GM12878 (cell line): Measurements from ENCODE around the gene EHD1. TPM values are rescaled to one million over a fixed set of nuclear protein-coding genes. Genes with fewer than 3 reads are reported as not detected.

Experiments used
- BRCA1 ChIP-seq: IDR thresholded peaks from 2 replicates; pipeline ENCODE4 v1.6.1; 2011; ENCODE audit warnings: low read depth, low read length, improper control_type of control experiment
- CHD1 ChIP-seq: IDR thresholded peaks from 2 replicates; pipeline ENCODE4 v1.6.1; 2012; ENCODE audit warnings: low read depth, low read length, improper control_type of control experiment
- EP300 ChIP-seq, 2 experiments: fragments of 150-350 bp in 1 of 2; IDR thresholded peaks; 2 replicates each; pipeline ENCODE4 v1.6.1; 2011 to 2012; ENCODE audit warnings: low read depth in 2 of 2, low read length in 2 of 2, borderline replicate concordance in 1 of 2, improper control_type of control experiment in 1 of 2, inconsistent platforms in 1 of 2; ENCODE audit not compliant: control insufficient read depth in 1 of 2
- EZH2 ChIP-seq: IDR thresholded peaks from 2 replicates; pipeline ENCODE4 v1.6.1; 2012; ENCODE audit warnings: low read depth, mild to moderate bottlenecking, control low read depth, inconsistent platforms, low read length, borderline replicate concordance; ENCODE audit not compliant: control insufficient read depth
- GATAD2B ChIP-seq: fragments of 450-650 bp; conservative IDR thresholded peaks from 2 replicates; pipeline ENCODE4 v1.6.1; 2017; ENCODE audit warnings: low read depth, mild to moderate bottlenecking, moderate library complexity
- KDM1A ChIP-seq: fragments of 200-600 bp; sonication (generic); IDR thresholded peaks from 2 replicates; pipeline ENCODE4 v1.6.1; 2016; ENCODE audit warnings: borderline replicate concordance
- MTA2 ChIP-seq: fragments of 450-650 bp; IDR thresholded peaks from 2 replicates; pipeline ENCODE4 v1.6.1; 2016; ENCODE audit warnings: low read depth, mild to moderate bottlenecking, moderate library complexity
- MXI1 ChIP-seq: fragments of 150-350 bp; IDR thresholded peaks from 2 replicates; pipeline ENCODE4 v1.6.1; 2011; ENCODE audit warnings: low read depth, mild to moderate bottlenecking, inconsistent platforms, low read length, improper control_type of control experiment
- NFYA ChIP-seq: IDR thresholded peaks from 2 replicates; pipeline ENCODE4 v1.6.1; 2011; ENCODE audit warnings: low read depth, mild to moderate bottlenecking, low read length, improper control_type of control experiment, borderline replicate concordance
- PAX8 ChIP-seq: fragments of 450-650 bp; IDR thresholded peaks from 2 replicates; pipeline ENCODE4 v1.6.1; 2017; ENCODE audit warnings: mild to moderate bottlenecking, moderate library complexity
- RELA ChIP-seq: fragments of 450-650 bp; IDR thresholded peaks from 2 replicates; pipeline ENCODE4 v1.8.0; 2014; ENCODE audit warnings: borderline replicate concordance; ENCODE audit not compliant: partially characterized antibody
- SMAD5 ChIP-seq: IDR thresholded peaks from 2 replicates; pipeline ENCODE4 v1.6.1; 2016; ENCODE audit warnings: antibody characterized with exemption, low read depth
- TBL1XR1 ChIP-seq: IDR thresholded peaks from 2 replicates; pipeline ENCODE4 v1.6.1; 2012; ENCODE audit warnings: low read depth, low read length, improper control_type of control experiment
- ZBED1 ChIP-seq: IDR thresholded peaks from 2 replicates; pipeline ENCODE4 v1.6.1; 2016; ENCODE audit warnings: borderline replicate concordance
- ZNF24 ChIP-seq: fragments of 450-650 bp; IDR thresholded peaks from 2 replicates; pipeline ENCODE4 v1.6.1; 2017; ENCODE audit warnings: antibody characterized with exemption, mild to moderate bottlenecking
- polyA plus RNA-seq, 11 experiments: library from polyadenylated mRNA; depleted of rRNA in 4 of 11; unstranded in 6 of 11; stranded (reverse) in 5 of 11; fragments of >200 nt; fragmentation: Nextera tagmentation in 4 of 11; fragmentation: Illumina TruSeq in 1 of 11; extraction: Ambion mirVana in 4 of 11; extraction: Trizol in 1 of 11; gene quantifications; 1 replicate in 1 of 11; 2 replicates in 10 of 11; pipeline versions ENCODE4 v1.2.1 to v1.2.3, GENCODE V29; 2011 to 2016; ENCODE audit warnings: inconsistent platforms in 2 of 11, missing spikeins in 2 of 11, low read depth in 1 of 11
- total RNA-seq, 4 experiments: library from RNA; depleted of rRNA in 3 of 4; stranded (reverse); fragments of >200 nt in 3 of 4; fragmentation: Illumina TruSeq in 1 of 4; extraction: Trizol in 1 of 4; gene quantifications; 2 replicates each; pipeline versions ENCODE4 v1.2.1 to v1.2.3, GENCODE V29; 2013 to 2021
- TF ChIP-seq, protein P1 (sequence below): IDR thresholded peaks from 2 replicates; pipeline ENCODE4 v1.6.1; 2011; ENCODE audit warnings: borderline replicate concordance, low read depth, mild to moderate bottlenecking, moderate library complexity, mixed read lengths, low read length; ENCODE audit not compliant: insufficient read depth; ENCODE audit errors: extremely low read length
- TF ChIP-seq, protein P2 (sequence below): fragments of 450-650 bp; formaldehyde crosslinking; IDR thresholded peaks from 2 replicates; pipeline ENCODE4 v1.5.0; 2022; ENCODE audit warnings: mild to moderate bottlenecking, missing genetic modification characterization
- TF ChIP-seq, protein P3 (sequence below): fragments of 450-650 bp; IDR thresholded peaks from 2 replicates; pipeline ENCODE4 v1.6.1; 2016; ENCODE audit warnings: mild to moderate bottlenecking

EHD1 gene
- total and polyA plus RNA-seq, 10 of the 15 experiments (the other 5 are each of a cell fraction or from before 2014, with no cell fraction given), result 1.0 to 165 (median 66.5) TPM

DNA sequence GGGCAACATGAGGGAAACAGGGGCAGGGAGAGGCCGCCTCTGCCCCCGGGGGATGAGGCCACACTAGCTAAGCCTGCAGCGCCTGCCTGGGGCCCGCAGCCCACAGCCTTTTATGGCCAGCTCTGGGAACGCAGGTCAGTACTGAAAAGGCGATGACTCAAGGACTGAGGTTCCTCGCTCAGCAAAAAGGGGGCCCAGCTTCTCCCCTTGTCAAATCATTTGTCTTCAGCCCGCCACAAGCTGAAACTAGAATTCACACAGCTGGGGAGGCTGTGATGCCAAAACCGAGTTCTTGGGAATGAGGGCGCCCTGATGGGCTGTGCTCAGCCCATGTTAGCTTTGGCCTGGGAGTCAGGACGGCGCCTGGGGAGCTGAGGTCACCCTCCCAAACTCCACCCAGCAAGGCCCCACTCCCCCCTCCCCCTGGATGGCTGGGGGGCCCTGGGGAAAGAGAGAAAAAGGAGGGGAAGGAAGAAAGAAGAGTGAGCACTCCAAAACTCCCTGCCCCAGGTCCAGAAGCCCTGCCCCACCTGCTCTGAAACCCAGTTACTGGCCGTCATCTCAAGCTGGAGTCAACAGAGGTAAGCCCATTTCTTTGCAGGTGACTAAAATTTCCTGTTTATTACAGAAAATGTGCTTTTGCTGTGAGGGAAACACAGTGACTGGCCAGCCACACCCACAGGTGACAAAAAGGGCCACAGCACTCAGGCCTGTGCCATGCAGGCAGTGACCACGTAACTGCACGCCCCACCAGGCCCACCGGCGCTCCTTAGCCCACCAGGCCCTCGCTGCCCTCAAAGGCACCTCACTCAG lies 13.7 kb downstream of the EHD1 start (continued):
- TF ChIP-seq NFYA (no peak), SMAD5 (0 out of 2 replicates have a peak, but pooled peaks have one; percentile 7), PAX8 (no peak), EP300 (IDR thresholded peaks at IDR 0.05; ENCODE audit: borderline replicate concordance in 1 of 2, control insufficient read depth in 1 of 2, low read depth in 2 of 2, low read length in 2 of 2) (peak in 1 of 2 experiments; percentile 26; a peak in 2 of 4 replicates), ZNF24 (no peak), ZBED1 (peak; percentile 4; the same call in 1 of the 2 replicates), MXI1 (no peak; the same call in none of the 2 replicates), RELA (peak; percentile 11), BRCA1 (no peak), MTA2 (no peak), EZH2 (no peak), CHD1 (no peak), KDM1A (no peak), GATAD2B (0 out of 2 replicates have a peak, but pooled peaks have one; percentile 26), TBL1XR1 (no peak; the same call in 1 of the 2 replicates)
- TF ChIP-seq, protein P1, sequence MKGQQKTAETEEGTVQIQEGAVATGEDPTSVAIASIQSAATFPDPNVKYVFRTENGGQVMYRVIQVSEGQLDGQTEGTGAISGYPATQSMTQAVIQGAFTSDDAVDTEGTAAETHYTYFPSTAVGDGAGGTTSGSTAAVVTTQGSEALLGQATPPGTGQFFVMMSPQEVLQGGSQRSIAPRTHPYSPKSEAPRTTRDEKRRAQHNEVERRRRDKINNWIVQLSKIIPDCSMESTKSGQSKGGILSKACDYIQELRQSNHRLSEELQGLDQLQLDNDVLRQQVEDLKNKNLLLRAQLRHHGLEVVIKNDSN, result no peak
- TF ChIP-seq, protein P2, sequence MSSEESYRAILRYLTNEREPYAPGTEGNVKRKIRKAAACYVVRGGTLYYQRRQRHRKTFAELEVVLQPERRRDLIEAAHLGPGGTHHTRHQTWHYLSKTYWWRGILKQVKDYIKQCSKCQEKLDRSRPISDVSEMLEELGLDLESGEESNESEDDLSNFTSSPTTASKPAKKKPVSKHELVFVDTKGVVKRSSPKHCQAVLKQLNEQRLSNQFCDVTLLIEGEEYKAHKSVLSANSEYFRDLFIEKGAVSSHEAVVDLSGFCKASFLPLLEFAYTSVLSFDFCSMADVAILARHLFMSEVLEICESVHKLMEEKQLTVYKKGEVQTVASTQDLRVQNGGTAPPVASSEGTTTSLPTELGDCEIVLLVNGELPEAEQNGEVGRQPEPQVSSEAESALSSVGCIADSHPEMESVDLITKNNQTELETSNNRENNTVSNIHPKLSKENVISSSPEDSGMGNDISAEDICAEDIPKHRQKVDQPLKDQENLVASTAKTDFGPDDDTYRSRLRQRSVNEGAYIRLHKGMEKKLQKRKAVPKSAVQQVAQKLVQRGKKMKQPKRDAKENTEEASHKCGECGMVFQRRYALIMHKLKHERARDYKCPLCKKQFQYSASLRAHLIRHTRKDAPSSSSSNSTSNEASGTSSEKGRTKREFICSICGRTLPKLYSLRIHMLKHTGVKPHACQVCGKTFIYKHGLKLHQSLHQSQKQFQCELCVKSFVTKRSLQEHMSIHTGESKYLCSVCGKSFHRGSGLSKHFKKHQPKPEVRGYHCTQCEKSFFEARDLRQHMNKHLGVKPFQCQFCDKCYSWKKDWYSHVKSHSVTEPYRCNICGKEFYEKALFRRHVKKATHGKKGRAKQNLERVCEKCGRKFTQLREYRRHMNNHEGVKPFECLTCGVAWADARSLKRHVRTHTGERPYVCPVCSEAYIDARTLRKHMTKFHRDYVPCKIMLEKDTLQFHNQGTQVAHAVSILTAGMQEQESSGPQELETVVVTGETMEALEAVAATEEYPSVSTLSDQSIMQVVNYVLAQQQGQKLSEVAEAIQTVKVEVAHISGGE, result 0 out of 2 replicates have a peak, but pooled peaks have one; percentile 29
- TF ChIP-seq, protein P3, sequence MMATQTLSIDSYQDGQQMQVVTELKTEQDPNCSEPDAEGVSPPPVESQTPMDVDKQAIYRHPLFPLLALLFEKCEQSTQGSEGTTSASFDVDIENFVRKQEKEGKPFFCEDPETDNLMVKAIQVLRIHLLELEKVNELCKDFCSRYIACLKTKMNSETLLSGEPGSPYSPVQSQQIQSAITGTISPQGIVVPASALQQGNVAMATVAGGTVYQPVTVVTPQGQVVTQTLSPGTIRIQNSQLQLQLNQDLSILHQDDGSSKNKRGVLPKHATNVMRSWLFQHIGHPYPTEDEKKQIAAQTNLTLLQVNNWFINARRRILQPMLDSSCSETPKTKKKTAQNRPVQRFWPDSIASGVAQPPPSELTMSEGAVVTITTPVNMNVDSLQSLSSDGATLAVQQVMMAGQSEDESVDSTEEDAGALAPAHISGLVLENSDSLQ, result peak; percentile 44; the same call in 1 of the 2 replicates
